AG09319 (cell line): ENCODE measurements around the gene YKT6.

ENCODE experiments used
- DNase-seq: peaks from one replicate; pipeline ENCODE4 v3.0.0-alpha.2; 2010; ENCODE audit warnings: low read depth; ENCODE audit errors: extremely low read depth
- TF ChIP-seq, protein P1 (sequence below): IDR thresholded peaks from 2 replicates; pipeline ENCODE4 v1.5.1; 2011; ENCODE audit warnings: low read depth, mild to moderate bottlenecking, inconsistent platforms, low read length, moderate library complexity

The YKT6 gene

GRCh38 chr7:44200699-44201461 lies at the start of gene YKT6:
TSS of gene YKT6 (plus strand) at chr7:44200978. CDS start at chr7:44201136, 158 bp downstream.
- DNase-seq: peak; percentile 72
- TF ChIP-seq, protein P1, sequence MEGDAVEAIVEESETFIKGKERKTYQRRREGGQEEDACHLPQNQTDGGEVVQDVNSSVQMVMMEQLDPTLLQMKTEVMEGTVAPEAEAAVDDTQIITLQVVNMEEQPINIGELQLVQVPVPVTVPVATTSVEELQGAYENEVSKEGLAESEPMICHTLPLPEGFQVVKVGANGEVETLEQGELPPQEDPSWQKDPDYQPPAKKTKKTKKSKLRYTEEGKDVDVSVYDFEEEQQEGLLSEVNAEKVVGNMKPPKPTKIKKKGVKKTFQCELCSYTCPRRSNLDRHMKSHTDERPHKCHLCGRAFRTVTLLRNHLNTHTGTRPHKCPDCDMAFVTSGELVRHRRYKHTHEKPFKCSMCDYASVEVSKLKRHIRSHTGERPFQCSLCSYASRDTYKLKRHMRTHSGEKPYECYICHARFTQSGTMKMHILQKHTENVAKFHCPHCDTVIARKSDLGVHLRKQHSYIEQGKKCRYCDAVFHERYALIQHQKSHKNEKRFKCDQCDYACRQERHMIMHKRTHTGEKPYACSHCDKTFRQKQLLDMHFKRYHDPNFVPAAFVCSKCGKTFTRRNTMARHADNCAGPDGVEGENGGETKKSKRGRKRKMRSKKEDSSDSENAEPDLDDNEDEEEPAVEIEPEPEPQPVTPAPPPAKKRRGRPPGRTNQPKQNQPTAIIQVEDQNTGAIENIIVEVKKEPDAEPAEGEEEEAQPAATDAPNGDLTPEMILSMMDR: peak; percentile 31

DNA sequence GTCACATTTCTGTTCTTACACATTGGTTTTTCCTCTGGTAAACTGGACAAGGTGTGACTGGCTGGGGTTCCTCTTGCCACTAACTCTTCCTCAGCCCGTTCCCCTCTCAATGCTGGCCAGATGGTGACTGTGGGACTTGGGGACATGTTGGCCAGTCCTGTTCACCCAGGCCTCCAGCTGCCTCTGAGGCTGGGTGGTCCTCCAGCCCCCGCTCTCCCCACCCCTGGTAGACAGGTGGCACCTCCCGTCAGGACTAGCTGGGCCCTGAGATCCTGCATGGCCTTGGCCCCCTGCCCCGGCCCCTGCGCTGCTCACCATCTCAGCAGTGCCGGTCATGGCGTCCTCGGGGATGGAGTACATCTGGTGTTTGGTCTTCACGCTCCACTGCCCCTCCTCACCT lies 48.8 kb upstream of the YKT6 start:
- TF ChIP-seq, protein P1: no peak
- no peak for DNase-seq

GRCh38 chr7:44152971-44153947 lies 47.5 kb upstream of the YKT6 start:
- TF ChIP-seq, protein P1: no peak
- DNase-seq: no peak

DNA sequence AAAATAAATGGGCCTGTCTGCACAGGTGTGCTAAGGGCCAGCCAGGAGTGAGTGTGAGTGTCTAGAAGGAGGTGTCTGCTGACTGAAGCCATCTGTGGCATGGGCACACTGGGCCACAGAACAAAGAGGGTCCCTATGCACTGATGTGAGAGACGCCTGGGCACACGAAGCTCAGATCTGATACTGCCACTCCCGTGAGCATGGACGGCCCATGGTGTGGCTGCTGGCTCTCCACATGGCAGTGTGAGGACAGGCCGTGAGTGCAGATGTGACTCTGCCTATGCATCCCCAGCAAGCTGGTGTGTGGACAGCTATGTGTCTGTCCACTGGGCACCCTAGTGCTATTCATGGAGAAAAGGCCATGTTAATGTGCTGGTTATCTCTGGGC lies 46.8 kb upstream of the YKT6 start:
- TF ChIP-seq, protein P1: no peak
- DNase-seq: no peak

GRCh38 chr7:44154703-44155102 lies 46.1 kb upstream of the YKT6 start:
- no peak for DNase-seq

GRCh38 chr7:44155191-44156185 lies 45.3 kb upstream of the YKT6 start:
- no peak for DNase-seq
- TF ChIP-seq, protein P1: no peak

More at GRCh38 chr7:44154703-44155102, 46.1 kb upstream of the YKT6 start:
- TF ChIP-seq, protein P1: no peak
